Mammary epithelial cell (primary cell): ENCODE measurements around the gene PTGER1.

ENCODE experiments used
- CTCF ChIP-seq, 2 donors: IDR thresholded peaks in 1 of 2; conservative IDR thresholded peaks in 1 of 2; 2 replicates each; pipeline ENCODE4 v1.5.1; 2011 to 2012; ENCODE audit warnings: inconsistent platforms in 2 of 2, low read length in 2 of 2, mild to moderate bottlenecking in 2 of 2, control low read depth in 1 of 2, low read depth in 1 of 2; ENCODE audit not compliant: insufficient read depth in 1 of 2; ENCODE audit errors: extremely low read depth in 1 of 2
- EZH2 ChIP-seq: IDR thresholded peaks from 2 replicates; pipeline ENCODE4 v1.6.1; 2012; ENCODE audit warnings: low read length, inconsistent platforms, borderline replicate concordance

GRCh38 chr19:14441041-14441938 is 33.9 kb downstream of the PTGER1 start:
- TF ChIP-seq EZH2, result no peak
- TF ChIP-seq CTCF (conservative IDR thresholded peaks at IDR 0.05 in 1 of 2, IDR thresholded peaks at IDR 0.05 in 1 of 2; ENCODE audit: extremely low read depth in 1 of 2, insufficient read depth in 1 of 2, low read depth in 1 of 2, low read length in 2 of 2), result no peak
